ENCODE measurements around the gene TLR5. TPM values are rescaled to one million over a fixed set of nuclear protein-coding genes. Genes with fewer than 3 reads are reported as not detected.
A peak's percentile ranks its signal among the peaks of the same experiment; 100 is the strongest.

The TLR5 gene
- total RNA-seq, 4 donors from 2014 or later: 7.6 to 16.4 (median 8.9) TPM

- TF ChIP-seq, protein P1, sequence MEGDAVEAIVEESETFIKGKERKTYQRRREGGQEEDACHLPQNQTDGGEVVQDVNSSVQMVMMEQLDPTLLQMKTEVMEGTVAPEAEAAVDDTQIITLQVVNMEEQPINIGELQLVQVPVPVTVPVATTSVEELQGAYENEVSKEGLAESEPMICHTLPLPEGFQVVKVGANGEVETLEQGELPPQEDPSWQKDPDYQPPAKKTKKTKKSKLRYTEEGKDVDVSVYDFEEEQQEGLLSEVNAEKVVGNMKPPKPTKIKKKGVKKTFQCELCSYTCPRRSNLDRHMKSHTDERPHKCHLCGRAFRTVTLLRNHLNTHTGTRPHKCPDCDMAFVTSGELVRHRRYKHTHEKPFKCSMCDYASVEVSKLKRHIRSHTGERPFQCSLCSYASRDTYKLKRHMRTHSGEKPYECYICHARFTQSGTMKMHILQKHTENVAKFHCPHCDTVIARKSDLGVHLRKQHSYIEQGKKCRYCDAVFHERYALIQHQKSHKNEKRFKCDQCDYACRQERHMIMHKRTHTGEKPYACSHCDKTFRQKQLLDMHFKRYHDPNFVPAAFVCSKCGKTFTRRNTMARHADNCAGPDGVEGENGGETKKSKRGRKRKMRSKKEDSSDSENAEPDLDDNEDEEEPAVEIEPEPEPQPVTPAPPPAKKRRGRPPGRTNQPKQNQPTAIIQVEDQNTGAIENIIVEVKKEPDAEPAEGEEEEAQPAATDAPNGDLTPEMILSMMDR (IDR thresholded peaks at IDR 0.05): no peak
- no peak for TF ChIP-seq POLR2A (IDR thresholded peaks at IDR 0.05)
- no peak overlapping the region for H3K4me3 ChIP-seq
- H3K27me3 ChIP-seq: no peaks in the 10 kb centered on the region
- no peak for DNase-seq
- peaks cover 0 to 10% of the 10 kb centered on the region in 2 donors for H3K4me1 ChIP-seq
- H3K9me3 ChIP-seq: no peaks in the 10 kb centered on the region
- intact Hi-C loops (cut with DNase I; ENCODE audit: low total_unique reads): loop anchor here (10.0 kb wide), 1 partner anchor 294 kb away; no protein-coding TSS in a partner anchor
- H3K36me3 ChIP-seq: no peaks in the 10 kb centered on the region
- no peak overlapping the region for H3K27ac ChIP-seq
Observed at GRCh38 chr1:223089250-223089649, 53.8 kb downstream of the TLR5 start.

DNA sequence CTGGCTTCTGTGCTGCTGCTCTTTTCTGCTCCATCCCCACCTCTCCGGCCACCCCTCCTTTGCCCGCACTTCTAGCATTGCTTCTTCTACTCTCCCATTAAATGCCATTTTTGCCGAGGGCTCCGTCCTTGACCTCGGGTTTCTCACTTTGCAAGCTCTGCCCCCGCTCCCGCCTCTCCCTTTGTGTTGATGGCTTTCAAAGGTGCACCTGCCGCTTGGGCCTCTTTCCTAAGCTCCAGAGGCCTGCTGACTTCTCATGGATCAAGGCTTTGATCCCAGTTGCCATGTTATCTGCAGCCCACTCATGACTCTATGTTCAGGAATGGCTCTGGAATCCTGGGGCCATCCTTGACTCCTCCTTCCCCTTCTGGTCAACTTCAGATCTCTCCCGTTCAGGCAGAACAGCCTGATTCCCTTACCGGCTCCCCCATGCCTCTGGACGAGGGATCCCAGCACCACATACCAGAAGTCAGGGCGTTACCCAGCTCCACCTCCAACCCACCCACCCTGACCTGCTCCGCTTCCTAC is 54.3 kb downstream of the TLR5 start:
- no peaks in the 10 kb centered on the region for H3K9me3 ChIP-seq
- TF ChIP-seq POLR2A (IDR thresholded peaks at IDR 0.05): no peak
- TF ChIP-seq, protein P1 (IDR thresholded peaks at IDR 0.05): no peak
- intact Hi-C loops (cut with DNase I; ENCODE audit: low total_unique reads): loop anchor here (10.0 kb wide), 1 partner anchor 294 kb away; no protein-coding TSS in a partner anchor
- DNase-seq: no peak
- peak overlapping the region in 1 of 2 donors; percentile 68 for H3K27ac ChIP-seq
- H3K4me3 ChIP-seq: no peak overlapping the region
- H3K4me1 ChIP-seq: peaks cover 0 to 10% of the 10 kb centered on the region in 2 donors
- H3K36me3 ChIP-seq: no peaks in the 10 kb centered on the region
- no peaks in the 10 kb centered on the region for H3K27me3 ChIP-seq

DNA sequence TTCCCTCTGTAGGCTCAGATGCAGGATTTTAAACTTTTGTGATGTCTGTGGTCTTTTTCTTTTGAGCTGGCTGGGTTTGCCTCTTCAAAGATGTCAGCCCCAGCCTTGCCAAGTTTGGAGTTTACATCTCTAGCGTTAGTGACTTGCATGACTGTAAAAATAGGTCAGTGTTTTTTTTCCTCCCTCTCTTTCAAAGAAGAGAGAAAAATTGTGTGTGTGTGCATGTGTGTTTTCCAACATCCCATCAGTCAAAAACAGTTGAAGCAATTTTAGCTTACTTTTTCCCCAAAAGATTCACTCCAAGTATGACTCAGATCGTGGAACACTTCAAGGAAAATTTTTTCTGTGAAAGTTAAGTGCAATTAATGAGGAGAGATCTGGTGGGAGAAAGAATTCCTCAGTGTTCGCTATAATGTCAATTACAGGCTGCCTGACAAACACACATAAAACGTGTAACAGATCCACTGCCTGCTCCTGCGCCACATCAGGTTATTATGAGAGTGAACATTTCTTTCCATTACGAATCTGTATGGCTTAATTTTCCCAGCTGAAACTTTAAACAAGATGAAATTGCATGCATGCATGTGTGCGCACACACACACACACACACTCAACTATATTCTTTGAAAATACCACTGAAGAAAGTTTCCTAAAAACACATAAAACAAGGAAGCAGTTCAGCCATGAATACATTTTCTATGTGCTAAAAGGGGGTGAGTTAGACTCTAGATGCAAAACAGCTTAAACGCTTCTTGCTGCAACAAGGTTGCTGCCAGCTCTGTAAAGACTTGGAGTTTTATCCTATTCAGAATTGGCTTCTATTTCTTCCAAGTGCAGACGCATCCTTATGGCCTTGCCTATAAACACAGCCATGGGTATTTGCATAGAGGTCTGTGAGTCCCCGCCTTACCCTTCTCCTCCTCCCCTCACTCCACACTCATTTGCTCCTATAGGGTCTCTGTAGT is 55.5 kb downstream of the TLR5 start:
- H3K27me3 ChIP-seq: no peaks in the 10 kb centered on the region
- no peaks in the 10 kb centered on the region for H3K9me3 ChIP-seq
- peaks cover 0 to 10% of the 10 kb centered on the region in 2 donors for H3K4me1 ChIP-seq
- H3K27ac ChIP-seq: peak overlapping the region; percentile 68 to 73
- TF ChIP-seq POLR2A (IDR thresholded peaks at IDR 0.05): no peak
- TF ChIP-seq, protein P1 (IDR thresholded peaks at IDR 0.05): no peak
- intact Hi-C loops (cut with DNase I; ENCODE audit: low total_unique reads): loop anchor here (10.0 kb wide), 1 partner anchor 293 kb away; no protein-coding TSS in a partner anchor
- peak in 1 of 2 donors; percentile 38 for DNase-seq
- no peaks in the 10 kb centered on the region for H3K36me3 ChIP-seq
- H3K4me3 ChIP-seq: no peak overlapping the region

DNA sequence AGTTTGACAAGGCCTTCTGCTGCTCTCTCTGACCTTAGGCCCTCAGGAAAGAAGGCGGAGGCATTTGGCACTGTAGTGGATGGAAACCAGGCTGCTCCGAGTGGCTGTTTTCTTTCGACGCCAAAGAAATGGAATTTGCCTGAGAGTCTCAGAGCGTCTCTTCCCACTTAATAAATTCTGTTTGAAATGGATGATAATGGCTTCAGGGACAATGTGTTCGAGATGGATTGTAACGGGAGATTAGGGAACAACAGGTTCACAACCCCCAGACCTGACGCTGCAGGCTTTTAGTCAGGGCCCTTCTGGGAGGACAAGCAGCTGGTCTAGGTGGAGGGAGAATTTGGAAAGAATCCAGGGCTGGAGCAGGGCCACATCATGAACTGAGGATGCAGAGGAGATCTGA is 58.6 kb downstream of the TLR5 start:
- H3K4me1 ChIP-seq: peaks cover 0 to 10% of the 10 kb centered on the region in 2 donors
- no peak for TF ChIP-seq POLR2A (IDR thresholded peaks at IDR 0.05)
- TF ChIP-seq, protein P1 (IDR thresholded peaks at IDR 0.05): no peak
- H3K27ac ChIP-seq: peak overlapping the region in 1 of 2 donors; percentile 45

More for the DNA sequence above, 58.6 kb downstream of the TLR5 start:
- intact Hi-C loops (cut with DNase I; ENCODE audit: low total_unique reads): loop anchor here (10.0 kb wide), 1 partner anchor 290 kb away; no protein-coding TSS in a partner anchor
- Histone ChIP-seq H3K36me3 (no peaks in the 10 kb centered on the region), H3K4me3 (no peak overlapping the region), H3K9me3 (no peaks in the 10 kb centered on the region), H3K27me3 (no peaks in the 10 kb centered on the region)
- peak; percentile 54 to 55 for DNase-seq

Data from uterus (tissue), 4 donors.